HepG2 (cell line): ENCODE data around the gene SYT8. TPM values are rescaled to one million over a fixed set of nuclear protein-coding genes. Genes with fewer than 3 reads are reported as not detected.

ENCODE experiments used
- ARID5B ChIP-seq: IDR thresholded peaks from 2 replicates; pipeline ENCODE4 v1.4.0; 2020; ENCODE audit warnings: mild to moderate bottlenecking, missing genetic modification reagents
- ATF7 ChIP-seq, 2 experiments: fragments of 450-650 bp in 1 of 2; sonication (generic) in 1 of 2; formaldehyde crosslinking in 1 of 2; IDR thresholded peaks; 2 replicates each; pipeline versions ENCODE4 v1.4.0 to v1.6.1; 2016 to 2020; ENCODE audit warnings: antibody characterized with exemption in 1 of 2, mild to moderate bottlenecking in 1 of 2, missing genetic modification reagents in 1 of 2
- CENPX ChIP-seq: sonication (generic); formaldehyde crosslinking; IDR thresholded peaks from 2 replicates; pipeline ENCODE4 v1.9.0; 2021; ENCODE audit warnings: mild to moderate bottlenecking, missing genetic modification reagents, moderate library complexity
- CREB1 ChIP-seq, 2 experiments: fragments of 450-650 bp in 1 of 2; IDR thresholded peaks; 2 replicates each; pipeline ENCODE4 v1.6.1; 2016 to 2017; ENCODE audit warnings: control low read depth in 1 of 2, mild to moderate bottlenecking in 1 of 2, missing compliant biosample characterization in 1 of 2, missing genetic modification characterization in 1 of 2
- E2F5 ChIP-seq: sonication (generic); formaldehyde crosslinking; conservative IDR thresholded peaks from 2 replicates; pipeline ENCODE4 v1.4.0; 2020; ENCODE audit warnings: missing genetic modification reagents
- MIER3 ChIP-seq: IDR thresholded peaks from 2 replicates; pipeline ENCODE4 v1.6.1; 2016; ENCODE audit warnings: missing compliant biosample characterization, borderline replicate concordance
- PLSCR1 ChIP-seq: sonication (generic); formaldehyde crosslinking; IDR thresholded peaks from 2 replicates; pipeline ENCODE4 v1.5.0; 2020; ENCODE audit warnings: missing genetic modification reagents, mild to moderate bottlenecking, borderline replicate concordance
- POLR2A ChIP-seq, 2 experiments: IDR thresholded peaks; 2 replicates each; pipeline ENCODE4 v1.6.1; 2011; ENCODE audit warnings: low read depth in 2 of 2, low read length in 2 of 2, mild to moderate bottlenecking in 1 of 2, moderate library complexity in 1 of 2; ENCODE audit not compliant: insufficient read depth in 1 of 2
- RBM39 ChIP-seq: fragments of 200-400 bp; formaldehyde crosslinking; IDR thresholded peaks from one replicate; pipeline ENCODE4 v1.6.1; 2018; ENCODE audit warnings: antibody characterized with exemption, mild to moderate bottlenecking, low read depth, low read length; ENCODE audit not compliant: poor library complexity, severe bottlenecking
- SALL1 ChIP-seq: sonication (generic); formaldehyde crosslinking; IDR thresholded peaks from 2 replicates; pipeline ENCODE4 v1.8.0; 2022; ENCODE audit warnings: mild to moderate bottlenecking, missing genetic modification reagents
- TBX2 ChIP-seq: sonication (generic); formaldehyde crosslinking; IDR thresholded peaks from 2 replicates; pipeline ENCODE4 v1.5.0; 2020; ENCODE audit warnings: missing genetic modification reagents, mild to moderate bottlenecking, borderline replicate concordance
- ZBTB20 ChIP-seq: sonication (generic); formaldehyde crosslinking; IDR thresholded peaks from 2 replicates; pipeline ENCODE4 v1.8.1; 2023; ENCODE audit warnings: missing genetic modification reagents, low read depth, mild to moderate bottlenecking, borderline replicate concordance
- ZNF10 ChIP-seq: sonication (generic); formaldehyde crosslinking; IDR thresholded peaks from 2 replicates; pipeline ENCODE4 v1.4.0; 2020; ENCODE audit warnings: mild to moderate bottlenecking, low read depth, missing genetic modification reagents, borderline replicate concordance
- ZNF24 ChIP-seq: fragments of 450-650 bp; IDR thresholded peaks from 2 replicates; pipeline ENCODE4 v1.6.1; 2017; ENCODE audit warnings: antibody characterized with exemption, mild to moderate bottlenecking
- ZNF484 ChIP-seq: sonication (generic); formaldehyde crosslinking; IDR thresholded peaks from 2 replicates; pipeline ENCODE4 v1.5.1; 2020; ENCODE audit warnings: mild to moderate bottlenecking, low read depth, missing genetic modification reagents, borderline replicate concordance
- ZNF75D ChIP-seq: sonication (generic); formaldehyde crosslinking; IDR thresholded peaks from 2 replicates; pipeline ENCODE4 v1.8.1; 2023; ENCODE audit warnings: missing genetic modification reagents, mild to moderate bottlenecking, borderline replicate concordance
- ZSCAN30 ChIP-seq: sonication (generic); formaldehyde crosslinking; IDR thresholded peaks from 2 replicates; pipeline ENCODE4 v1.5.0; 2020; ENCODE audit warnings: mild to moderate bottlenecking, missing genetic modification reagents
- polyA plus RNA-seq, 8 experiments: library from polyadenylated mRNA; depleted of rRNA in 3 of 8; stranded (reverse) in 7 of 8; unstranded in 1 of 8; fragments of >200 nt; fragmentation: Illumina TruSeq in 4 of 8; extraction: Trizol in 4 of 8; gene quantifications; 2 replicates each; pipeline versions ENCODE4 v1.2.1 to v1.2.3, GENCODE V29; 2011 to 2016; ENCODE audit warnings: low read depth in 4 of 8, missing spikeins in 1 of 8, mixed read lengths in 1 of 8; ENCODE audit not compliant: insufficient read depth in 1 of 8
- total RNA-seq, 5 experiments: library from RNA; depleted of rRNA; stranded (reverse); fragments of >200 nt; fragmentation: Illumina TruSeq; extraction: Trizol; gene quantifications; 2 replicates each; pipeline ENCODE4 v1.2.3, GENCODE V29; 2016; ENCODE audit warnings: low read depth in 1 of 5
- TF ChIP-seq, protein P1 (sequence below): sonication (generic); formaldehyde crosslinking; conservative IDR thresholded peaks from 2 replicates; pipeline ENCODE4 v1.8.0; 2022; ENCODE audit warnings: missing genetic modification reagents
- TF ChIP-seq, protein P2 (sequence below): sonication (generic); formaldehyde crosslinking; IDR thresholded peaks from 2 replicates; pipeline ENCODE4 v1.4.0; 2020; ENCODE audit warnings: missing genetic modification reagents, borderline replicate concordance

The SYT8 gene
- total and polyA plus RNA-seq, 2 of the 13 experiments (the other 11 are each of a cell fraction or from before 2014, with no cell fraction given): 0.60 to 2.3 TPM

DNA sequence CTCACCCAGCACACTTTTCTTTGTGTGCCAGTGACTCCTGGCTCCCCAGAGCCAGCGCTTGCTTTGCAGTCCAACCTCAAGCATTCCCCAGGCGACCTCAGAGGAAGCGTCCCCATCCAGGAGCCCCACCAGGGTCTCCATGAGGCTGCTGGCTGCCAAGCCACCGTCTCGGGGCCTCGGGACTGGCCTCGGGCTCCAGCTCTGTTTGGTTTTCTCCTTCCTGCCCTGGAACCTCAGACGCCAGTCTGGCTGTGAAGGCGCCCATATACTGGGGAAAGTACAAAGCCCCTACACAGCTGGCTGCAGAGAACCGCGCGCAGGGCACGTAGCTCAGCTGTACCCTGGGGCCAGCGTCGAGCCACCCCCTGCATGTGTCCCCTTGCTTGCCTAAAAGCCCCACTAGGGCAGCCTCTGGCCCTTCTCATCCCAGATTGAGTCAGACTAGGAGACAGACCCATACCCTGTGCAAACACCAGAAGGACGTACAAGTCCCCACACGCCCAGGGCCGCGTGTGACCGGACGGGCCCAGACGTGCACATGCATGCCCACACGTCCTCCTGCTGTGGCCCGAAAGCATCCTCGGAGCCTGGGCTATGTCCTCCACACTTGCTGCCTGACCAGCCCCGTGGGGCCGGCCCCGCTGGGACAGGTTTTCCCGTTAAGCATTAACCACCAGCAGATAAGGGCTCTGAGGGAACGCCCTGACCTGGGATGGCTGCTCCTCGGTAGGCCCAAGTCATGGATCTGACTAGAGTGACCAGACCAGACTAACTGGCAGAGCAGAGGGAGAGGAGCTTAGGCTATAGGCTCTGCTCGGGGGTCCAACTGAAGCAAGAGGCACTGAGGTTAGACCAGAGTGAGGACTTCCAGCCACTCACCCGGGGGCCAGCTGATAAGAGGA, 4.2 kb upstream of the SYT8 start (continued):
- TF ChIP-seq ARID5B (CRISPR knock-in tag) (peak; percentile 71), MIER3 (CRISPR knock-in tag) (peak; percentile 43; the same call in 1 of the 2 replicates), ZNF75D (CRISPR knock-in tag) (no peak), RBM39 (no peak), ZBTB20 (no peak), ZNF484 (CRISPR knock-in tag) (no peak), ZSCAN30 (no peak), ATF7 (IDR thresholded peaks at IDR 0.05) (no peak), ATF7 (CRISPR knock-in tag; IDR thresholded peaks at IDR 0.05) (no peak), TBX2 (CRISPR knock-in tag) (peak; percentile 91), CENPX (CRISPR knock-in tag) (no peak), PLSCR1 (no peak), E2F5 (CRISPR knock-in tag) (no peak), ZNF24 (no peak), SALL1 (peak; percentile 92), ZNF10 (no peak), POLR2A (IDR thresholded peaks at IDR 0.05; ENCODE audit: insufficient read depth in 1 of 2, low read depth in 2 of 2, low read length in 2 of 2) (no peak), CREB1 (IDR thresholded peaks at IDR 0.05) (no peak), CREB1 (CRISPR knock-in tag; IDR thresholded peaks at IDR 0.05) (no peak; the same call in 1 of the 2 replicates)
- TF ChIP-seq, protein P1, sequence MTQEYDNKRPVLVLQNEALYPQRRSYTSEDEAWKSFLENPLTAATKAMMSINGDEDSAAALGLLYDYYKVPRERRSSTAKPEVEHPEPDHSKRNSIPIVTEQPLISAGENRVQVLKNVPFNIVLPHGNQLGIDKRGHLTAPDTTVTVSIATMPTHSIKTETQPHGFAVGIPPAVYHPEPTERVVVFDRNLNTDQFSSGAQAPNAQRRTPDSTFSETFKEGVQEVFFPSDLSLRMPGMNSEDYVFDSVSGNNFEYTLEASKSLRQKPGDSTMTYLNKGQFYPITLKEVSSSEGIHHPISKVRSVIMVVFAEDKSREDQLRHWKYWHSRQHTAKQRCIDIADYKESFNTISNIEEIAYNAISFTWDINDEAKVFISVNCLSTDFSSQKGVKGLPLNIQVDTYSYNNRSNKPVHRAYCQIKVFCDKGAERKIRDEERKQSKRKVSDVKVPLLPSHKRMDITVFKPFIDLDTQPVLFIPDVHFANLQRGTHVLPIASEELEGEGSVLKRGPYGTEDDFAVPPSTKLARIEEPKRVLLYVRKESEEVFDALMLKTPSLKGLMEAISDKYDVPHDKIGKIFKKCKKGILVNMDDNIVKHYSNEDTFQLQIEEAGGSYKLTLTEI (CRISPR knock-in tag): no peak
- TF ChIP-seq, protein P2, sequence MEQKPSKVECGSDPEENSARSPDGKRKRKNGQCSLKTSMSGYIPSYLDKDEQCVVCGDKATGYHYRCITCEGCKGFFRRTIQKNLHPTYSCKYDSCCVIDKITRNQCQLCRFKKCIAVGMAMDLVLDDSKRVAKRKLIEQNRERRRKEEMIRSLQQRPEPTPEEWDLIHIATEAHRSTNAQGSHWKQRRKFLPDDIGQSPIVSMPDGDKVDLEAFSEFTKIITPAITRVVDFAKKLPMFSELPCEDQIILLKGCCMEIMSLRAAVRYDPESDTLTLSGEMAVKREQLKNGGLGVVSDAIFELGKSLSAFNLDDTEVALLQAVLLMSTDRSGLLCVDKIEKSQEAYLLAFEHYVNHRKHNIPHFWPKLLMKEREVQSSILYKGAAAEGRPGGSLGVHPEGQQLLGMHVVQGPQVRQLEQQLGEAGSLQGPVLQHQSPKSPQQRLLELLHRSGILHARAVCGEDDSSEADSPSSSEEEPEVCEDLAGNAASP (CRISPR knock-in tag): peak; percentile 74; the same call in 1 of the 2 replicates
